ENCODE results near the gene COASY.
A peak's percentile ranks its signal among the peaks of the same experiment; 100 is the strongest.
"Not testable (repeated sequence)": the region's sequence is repeated elsewhere in the genome, so short reads cannot be mapped to it uniquely, and the experiment has no call there.

Gene COASY

GRCh38 chr17:42553161-42553818 is 8.7 kb upstream of the COASY start:
- no peak for DNase-seq (ENCODE audit: low read depth in 2 of 2)

- DNase-seq (ENCODE audit: low read depth in 2 of 2): no peak
Measured at GRCh38 chr17:42553866-42554249, 8.1 kb upstream of the COASY start.

- DNase-seq (ENCODE audit: low read depth in 2 of 2): peak in 1 of 2 donors; percentile 69
Measured at GRCh38 chr17:42554250-42555121, 7.5 kb upstream of the COASY start.

GRCh38 chr17:42555122-42555622 is 6.8 kb upstream of the COASY start:
- no peak for DNase-seq (ENCODE audit: low read depth in 2 of 2)

- DNase-seq (ENCODE audit: low read depth in 2 of 2): not testable (repeated sequence)
Measured at GRCh38 chr17:42555961-42556617, 5.9 kb upstream of the COASY start.

- DNase-seq (ENCODE audit: low read depth in 2 of 2): no peak
Measured at GRCh38 chr17:42559075-42559474, 2.9 kb upstream of the COASY start.

- DNase-seq (ENCODE audit: low read depth in 2 of 2): no peak
Measured at GRCh38 chr17:42560246-42560645, 1.7 kb upstream of the COASY start.

- DNase-seq (ENCODE audit: low read depth in 2 of 2): no peak
Measured at GRCh38 chr17:42562388-42563142, 617 bp downstream of the COASY start.

- DNase-seq (ENCODE audit: low read depth in 2 of 2): no peak
Measured at GRCh38 chr17:42563143-42563509, 1.2 kb downstream of the COASY start.

- no peak for DNase-seq (ENCODE audit: low read depth in 2 of 2)
Measured at GRCh38 chr17:42563543-42563942, 1.6 kb downstream of the COASY start.

- DNase-seq (ENCODE audit: low read depth in 2 of 2): no peak
Measured at GRCh38 chr17:42563950-42564349, 2.0 kb downstream of the COASY start.

GRCh38 chr17:42564815-42565522 is 3.0 kb downstream of the COASY start:
- DNase-seq (ENCODE audit: low read depth in 2 of 2): no peak

GRCh38 chr17:42565523-42566214 is 3.7 kb downstream of the COASY start:
- DNase-seq (ENCODE audit: low read depth in 2 of 2): no peak

GRCh38 chr17:42566215-42566882 is 4.4 kb downstream of the COASY start:
- no peak for DNase-seq (ENCODE audit: low read depth in 2 of 2)

- DNase-seq (ENCODE audit: low read depth in 2 of 2): peak; percentile 83 to 87
Measured at GRCh38 chr17:42566883-42567573, 5.1 kb downstream of the COASY start, which contains the start of gene MLX. Gene MLX, plus strand, starts transcription at chr17:42567100. Its CDS starts 25 bp downstream, at chr17:42567125.

- no peak for DNase-seq (ENCODE audit: low read depth in 2 of 2)
Measured at GRCh38 chr17:42568341-42569111, 6.6 kb downstream of the COASY start.

- no peak for DNase-seq (ENCODE audit: low read depth in 2 of 2)
Measured at GRCh38 chr17:42571435-42572225, 9.7 kb downstream of the COASY start.

- no peak for DNase-seq (ENCODE audit: low read depth in 2 of 2)
Measured at GRCh38 chr17:42573095-42573494, 11.1 kb downstream of the COASY start.

All from stimulated activated CD4-positive, alpha-beta T cell treated with anti-CD3 and anti-CD28 coated beads, Interleukin-15, amount 100 ng/mL, for 48 hours (primary cell).